Sigmoid colon (tissue), 4 donors: Measurements from ENCODE around the gene RHOBTB1.

Experiments used
- POLR2A ChIP-seq, 2 donors: fragments of 450-650 bp; IDR thresholded peaks; one replicate each; pipeline ENCODE4 v1.6.1; 2016; ENCODE audit warnings: antibody characterized with exemption in 2 of 2, mild to moderate bottlenecking in 2 of 2, moderate library complexity in 2 of 2
- POLR2AphosphoS5 ChIP-seq, 4 donors: sonication (generic); formaldehyde crosslinking; IDR thresholded peaks; one replicate each; pipeline ENCODE4 v1.6.1; 2017; ENCODE audit warnings: antibody characterized with exemption in 4 of 4
- TF ChIP-seq, protein P1 (sequence below), 4 experiments: fragments of 450-650 bp in 3 of 4; fragments of 200-600 bp in 1 of 4; IDR thresholded peaks; one replicate each; pipeline ENCODE4 v1.5.1; 2016 to 2019; ENCODE audit warnings: antibody characterized with exemption in 4 of 4, mild to moderate bottlenecking in 3 of 4, moderate library complexity in 2 of 4

GRCh38 chr10:60963441-60964256 lies 19.7 kb upstream of the RHOBTB1 start:
- TF ChIP-seq, protein P1, sequence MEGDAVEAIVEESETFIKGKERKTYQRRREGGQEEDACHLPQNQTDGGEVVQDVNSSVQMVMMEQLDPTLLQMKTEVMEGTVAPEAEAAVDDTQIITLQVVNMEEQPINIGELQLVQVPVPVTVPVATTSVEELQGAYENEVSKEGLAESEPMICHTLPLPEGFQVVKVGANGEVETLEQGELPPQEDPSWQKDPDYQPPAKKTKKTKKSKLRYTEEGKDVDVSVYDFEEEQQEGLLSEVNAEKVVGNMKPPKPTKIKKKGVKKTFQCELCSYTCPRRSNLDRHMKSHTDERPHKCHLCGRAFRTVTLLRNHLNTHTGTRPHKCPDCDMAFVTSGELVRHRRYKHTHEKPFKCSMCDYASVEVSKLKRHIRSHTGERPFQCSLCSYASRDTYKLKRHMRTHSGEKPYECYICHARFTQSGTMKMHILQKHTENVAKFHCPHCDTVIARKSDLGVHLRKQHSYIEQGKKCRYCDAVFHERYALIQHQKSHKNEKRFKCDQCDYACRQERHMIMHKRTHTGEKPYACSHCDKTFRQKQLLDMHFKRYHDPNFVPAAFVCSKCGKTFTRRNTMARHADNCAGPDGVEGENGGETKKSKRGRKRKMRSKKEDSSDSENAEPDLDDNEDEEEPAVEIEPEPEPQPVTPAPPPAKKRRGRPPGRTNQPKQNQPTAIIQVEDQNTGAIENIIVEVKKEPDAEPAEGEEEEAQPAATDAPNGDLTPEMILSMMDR (IDR thresholded peaks at IDR 0.05), result no peak
- TF ChIP-seq POLR2AphosphoS5 (IDR thresholded peaks at IDR 0.05) (no peak), POLR2A (IDR thresholded peaks at IDR 0.05) (no peak)
